T47D (cell line): ENCODE data around the gene CBX4.

Source experiments
- DNase-seq, 2 experiments: peaks; one replicate each; pipeline versions ENCODE4 v3.0.0 to v3.0.0-alpha.2; 2011 to 2012; ENCODE audit warnings: low read depth in 1 of 2, low spot score in 1 of 2
- JUND ChIP-seq: IDR thresholded peaks from 2 replicates; pipeline ENCODE4 v1.6.1; 2012; ENCODE audit warnings: low read depth
- in situ Hi-C: cut with HindIII; loops from 2 replicates; pipeline ENCODE4 v1.10.0; 2016; ENCODE audit warnings: low sequenced_read_pairs, low pct_unique_long_range_greater_than_20kb

CBX4 gene

DNA sequence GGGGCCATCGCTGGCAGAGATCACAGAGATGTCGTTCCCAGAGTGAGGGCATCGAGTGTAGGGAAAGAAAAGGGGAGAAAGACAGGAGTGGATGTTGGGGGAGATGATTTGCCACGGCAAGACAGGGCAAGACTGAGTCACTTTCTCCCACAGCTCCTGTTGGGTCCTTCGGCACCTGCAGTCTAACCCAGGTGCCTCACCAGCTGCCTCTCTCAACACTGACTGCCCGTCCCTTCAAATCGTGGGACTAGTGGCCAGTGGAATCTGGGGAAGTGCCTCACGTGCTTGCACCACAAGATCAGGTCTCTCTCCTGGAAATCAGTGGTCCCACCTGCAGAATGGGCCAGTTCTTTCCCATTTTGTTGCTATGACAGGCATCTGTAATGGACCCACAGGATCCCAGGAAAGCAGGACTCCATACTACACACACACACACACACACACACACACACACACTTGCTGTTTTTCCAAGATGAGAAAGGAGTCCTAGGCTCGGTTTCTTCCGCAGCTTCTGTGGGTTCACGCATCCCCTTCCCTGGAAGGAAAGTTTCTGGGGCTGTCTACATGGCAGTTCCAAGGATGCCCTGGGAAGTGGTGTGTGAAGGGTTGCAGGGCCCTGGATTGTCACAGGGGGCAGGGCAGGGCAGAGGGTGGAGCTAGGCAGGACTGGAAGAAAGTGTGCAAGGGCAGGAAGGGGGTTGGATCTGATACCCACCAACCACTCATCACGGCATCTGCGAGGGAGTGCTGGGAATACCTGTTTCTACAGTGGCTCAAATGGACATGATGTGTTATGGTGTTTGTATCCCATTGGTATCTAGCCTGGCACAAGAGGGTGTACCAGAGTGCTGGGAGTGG is 32.1 kb downstream of the CBX4 start:
- no peak for DNase-seq
- no peak for TF ChIP-seq JUND
- in situ Hi-C loops, result no loop called here

DNA sequence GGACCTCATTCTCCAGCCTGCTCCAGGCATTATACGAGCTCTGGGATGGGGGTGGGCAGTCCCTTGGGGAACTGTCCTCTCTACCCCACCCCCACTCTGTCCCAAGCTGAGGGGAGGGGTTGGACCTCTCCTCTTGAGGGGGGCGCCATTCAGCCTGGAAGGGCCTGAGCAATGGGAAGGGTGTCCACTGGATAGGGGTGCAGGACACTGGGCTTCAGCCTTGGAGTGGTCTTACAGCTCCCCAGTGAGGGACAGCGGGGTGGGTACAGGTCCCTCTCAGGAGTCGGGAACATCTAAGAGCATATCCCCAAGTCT is 32.8 kb downstream of the CBX4 start:
- no peak for TF ChIP-seq JUND
- in situ Hi-C loops, result no loop called here
- no peak for DNase-seq

DNA sequence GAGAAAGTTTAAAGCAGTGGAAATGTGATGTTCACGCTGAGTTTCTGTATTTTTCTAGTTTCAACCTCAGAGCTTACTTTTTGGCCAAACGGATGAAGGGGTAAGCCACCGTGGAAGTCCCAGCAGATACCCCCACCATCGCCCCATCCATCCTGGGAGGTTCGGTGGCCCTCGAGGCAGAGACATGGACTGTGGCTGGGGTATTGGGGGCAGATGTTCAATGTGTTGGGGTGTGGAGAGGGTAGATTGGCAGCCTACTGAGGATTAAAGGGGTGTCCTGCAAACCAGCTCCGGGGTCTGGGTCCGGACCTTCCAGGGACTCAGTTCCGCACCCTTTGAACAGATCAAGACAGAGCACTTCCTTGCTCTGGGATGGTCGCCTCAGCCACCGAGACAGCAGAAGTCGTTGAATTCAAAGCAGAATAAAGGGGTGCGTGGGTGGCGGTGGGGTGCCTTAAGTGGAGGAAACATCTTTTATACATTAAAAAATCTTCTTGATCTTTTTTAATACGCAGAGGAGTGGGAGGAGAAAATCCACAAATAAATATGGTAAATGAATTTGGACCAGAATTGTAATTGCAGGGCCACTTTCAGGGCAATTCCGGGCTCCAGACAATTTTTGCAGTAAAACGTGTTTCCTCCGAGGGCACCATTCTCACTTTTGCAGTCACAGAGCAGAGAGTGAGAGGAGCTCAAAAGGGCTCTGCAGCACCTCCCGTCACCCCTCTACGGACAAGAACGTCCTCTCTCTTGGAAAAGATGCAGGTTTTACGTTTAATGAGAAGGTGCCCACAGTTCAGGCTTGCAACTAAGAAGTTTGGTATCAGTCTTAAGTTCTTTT is 34.2 kb downstream of the CBX4 start:
- no peak for DNase-seq
- TF ChIP-seq JUND, result no peak
- in situ Hi-C loops, result no loop called here

- in situ Hi-C loops, result no loop called here
- TF ChIP-seq JUND, result no peak
- peak in 1 of 2 experiments; percentile 67 for DNase-seq
These were observed 35.0 kb downstream of the CBX4 start for GRCh38 chr17:79803997-79804855.

DNA sequence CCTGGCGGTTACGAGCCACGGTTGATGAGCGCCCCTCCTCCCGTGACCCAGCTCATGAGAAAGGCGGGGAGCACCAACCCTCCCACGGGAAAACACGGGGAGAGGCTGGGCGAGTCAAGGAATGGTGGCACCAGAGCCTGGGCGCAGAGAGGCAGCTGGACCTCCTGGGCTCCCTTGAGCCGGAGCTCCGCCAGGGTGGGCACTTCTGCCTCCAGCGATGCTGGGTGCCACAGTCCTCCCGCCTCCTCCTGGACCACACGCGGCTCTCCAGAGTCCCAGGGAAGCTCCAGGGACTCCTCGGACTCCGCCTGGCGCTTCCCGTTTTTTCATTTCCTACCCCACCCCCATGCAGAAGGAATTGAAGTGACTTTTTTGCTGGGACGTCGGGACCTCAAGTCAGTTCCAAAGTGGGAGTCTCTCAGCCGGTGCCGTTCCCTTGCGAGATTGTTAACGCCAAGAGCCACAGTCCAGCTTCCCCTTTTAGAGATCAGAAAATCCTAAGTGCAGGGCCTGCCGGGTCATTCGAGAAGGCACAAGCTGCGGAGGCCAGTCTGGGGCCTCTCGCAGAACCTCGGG is 35.7 kb downstream of the CBX4 start:
- no peak for TF ChIP-seq JUND
- DNase-seq, result no peak
- in situ Hi-C loops, result no loop called here

DNA sequence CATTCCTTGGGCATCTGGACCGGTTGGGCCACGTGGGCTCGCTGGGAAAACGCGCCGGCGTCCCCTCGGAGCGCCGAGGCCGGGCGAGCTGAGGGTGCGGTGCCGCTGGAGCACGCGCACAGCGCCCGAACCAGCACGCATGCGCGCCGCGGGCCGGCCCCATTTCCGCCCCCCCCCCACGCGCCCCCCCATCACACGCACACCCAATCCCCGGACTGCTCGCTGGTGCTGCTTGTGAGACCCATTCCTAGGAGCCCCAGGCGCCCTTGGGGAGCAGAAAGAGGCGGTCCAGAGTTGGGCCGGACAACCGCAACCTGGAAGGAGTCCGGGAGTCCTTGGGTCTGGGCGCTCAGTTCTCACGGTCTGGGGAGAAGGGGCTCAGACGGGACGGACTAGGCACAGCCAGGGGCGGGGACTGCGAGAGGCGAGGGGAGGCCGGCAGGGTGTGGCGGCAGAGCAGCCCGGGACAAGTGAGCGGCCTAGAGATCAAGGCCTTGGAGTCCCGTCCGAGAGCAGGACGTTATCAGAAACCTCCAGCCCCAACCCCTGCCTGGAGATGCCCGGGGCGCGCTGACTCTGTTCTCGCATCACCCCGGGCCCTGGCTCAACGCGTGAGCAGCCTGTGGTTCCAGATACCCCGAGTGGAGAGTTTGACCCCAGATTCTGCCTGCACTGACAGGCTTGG is 36.4 kb downstream of the CBX4 start:
- in situ Hi-C loops, result no loop called here
- no peak for DNase-seq
- no peak for TF ChIP-seq JUND

DNA sequence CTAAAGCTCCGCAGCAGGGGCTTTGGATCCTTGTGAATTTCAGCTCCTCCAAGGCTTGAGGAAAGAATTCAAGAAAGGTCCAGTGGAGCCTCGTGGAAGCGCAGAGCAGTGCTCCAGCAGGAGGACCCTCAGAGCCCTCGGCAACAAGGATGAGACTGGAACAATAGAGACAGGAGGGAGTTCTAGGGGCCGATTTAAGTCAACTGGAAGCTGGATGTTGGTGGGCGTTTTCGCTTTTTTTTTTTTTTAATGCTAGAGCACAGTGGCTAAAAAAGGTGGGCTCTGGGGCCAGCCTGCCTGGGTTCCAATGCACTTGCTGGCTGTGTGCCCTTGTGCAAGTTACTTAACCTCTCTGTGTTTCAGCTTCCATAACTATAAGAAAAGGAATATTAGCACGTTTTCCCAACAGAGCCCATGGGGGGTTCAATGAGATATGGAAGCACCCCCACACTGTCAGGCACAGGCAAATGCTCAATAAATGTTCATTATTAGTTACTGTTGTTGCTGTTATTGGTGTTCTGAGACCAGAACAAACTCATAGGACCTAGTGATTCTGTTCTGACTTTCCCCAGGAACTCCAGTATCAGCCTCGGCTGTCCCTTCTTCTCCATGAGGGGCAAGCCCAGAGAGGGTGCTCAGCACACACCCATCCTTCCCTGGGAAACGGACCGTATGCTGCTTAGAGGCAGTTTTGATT is 37.1 kb downstream of the CBX4 start:
- in situ Hi-C loops, result no loop called here
- TF ChIP-seq JUND, result no peak
- DNase-seq, result no peak

- TF ChIP-seq JUND, result no peak
- DNase-seq, result peak in 1 of 2 experiments; percentile 74
- in situ Hi-C loops, result no loop called here
These were observed 37.8 kb downstream of the CBX4 start for GRCh38 chr17:79801156-79802038.

GRCh38 chr17:79800325-79801155 is 38.7 kb downstream of the CBX4 start:
- in situ Hi-C loops, result no loop called here

More at GRCh38 chr17:79800325-79801155, 38.7 kb downstream of the CBX4 start:
- DNase-seq, result peak in 1 of 2 experiments; percentile 78
- no peak for TF ChIP-seq JUND
